HepG2 (cell line): Measurements from ENCODE around the gene ATG4D. TPM values are rescaled to one million over a fixed set of nuclear protein-coding genes. Genes with fewer than 3 reads are reported as not detected.

ENCODE experiments used
- ATF7-NPFF ChIP-seq: sonication (generic); formaldehyde crosslinking; IDR thresholded peaks from 2 replicates; pipeline ENCODE4 v1.8.1; 2023; ENCODE audit warnings: mild to moderate bottlenecking, low read depth, missing genetic modification reagents, moderate library complexity
- KDM3A ChIP-seq: IDR thresholded peaks from 2 replicates; pipeline ENCODE4 v1.6.1; 2018; ENCODE audit warnings: low read depth, missing compliant biosample characterization
- MBNL3 ChIP-seq: fragments of 250-450 bp; sonication (Bioruptor Pico); conservative IDR thresholded peaks from 2 replicates; pipeline ENCODE4 v1.8.0; 2022; ENCODE audit warnings: mild to moderate bottlenecking, inconsistent platforms
- MEF2D ChIP-seq: sonication (generic); formaldehyde crosslinking; IDR thresholded peaks from 2 replicates; pipeline ENCODE4 v1.5.1; 2020; ENCODE audit warnings: mild to moderate bottlenecking, missing genetic modification reagents
- MTF1 ChIP-seq: sonication (generic); formaldehyde crosslinking; IDR thresholded peaks from 2 replicates; pipeline ENCODE4 v1.5.0; 2020; ENCODE audit warnings: missing genetic modification reagents
- SMAD1 ChIP-seq: sonication (generic); formaldehyde crosslinking; IDR thresholded peaks from 2 replicates; pipeline ENCODE4 v1.4.0; 2020; ENCODE audit warnings: missing genetic modification reagents, low read depth, mild to moderate bottlenecking, borderline replicate concordance
- SP1 ChIP-seq, 2 experiments: fragments of 450-650 bp in 1 of 2; sonication (generic) in 1 of 2; formaldehyde crosslinking in 1 of 2; IDR thresholded peaks; 2 replicates each; pipeline versions ENCODE4 v1.4.0 to v1.6.1; 2016 to 2020; ENCODE audit warnings: missing genetic modification reagents in 1 of 2
- ZNF430 ChIP-seq: sonication (generic); formaldehyde crosslinking; IDR thresholded peaks from 2 replicates; pipeline ENCODE4 v1.9.0; 2021; ENCODE audit warnings: mild to moderate bottlenecking, missing genetic modification reagents
- ZNF557 ChIP-seq: sonication (generic); formaldehyde crosslinking; IDR thresholded peaks from 2 replicates; pipeline ENCODE4 v1.4.0; 2020; ENCODE audit warnings: missing genetic modification reagents
- polyA plus RNA-seq, 8 experiments: library from polyadenylated mRNA; depleted of rRNA in 3 of 8; stranded (reverse) in 7 of 8; unstranded in 1 of 8; fragments of >200 nt; fragmentation: Illumina TruSeq in 4 of 8; extraction: Trizol in 4 of 8; gene quantifications; 2 replicates each; pipeline versions ENCODE4 v1.2.1 to v1.2.3, GENCODE V29; 2011 to 2016; ENCODE audit warnings: low read depth in 4 of 8, missing spikeins in 1 of 8, mixed read lengths in 1 of 8; ENCODE audit not compliant: insufficient read depth in 1 of 8
- total RNA-seq, 5 experiments: library from RNA; depleted of rRNA; stranded (reverse); fragments of >200 nt; fragmentation: Illumina TruSeq; extraction: Trizol; gene quantifications; 2 replicates each; pipeline ENCODE4 v1.2.3, GENCODE V29; 2016; ENCODE audit warnings: low read depth in 1 of 5
- TF ChIP-seq, protein P1 (sequence below), 2 experiments: IDR thresholded peaks; 2 replicates each; pipeline ENCODE4 v1.6.1; 2011 to 2012; ENCODE audit warnings: low read length in 2 of 2, borderline replicate concordance in 1 of 2, low read depth in 1 of 2, mild to moderate bottlenecking in 1 of 2, moderate library complexity in 1 of 2
- TF ChIP-seq, protein P2 (sequence below): sonication (generic); formaldehyde crosslinking; IDR thresholded peaks from 2 replicates; pipeline ENCODE4 v1.9.0; 2021; ENCODE audit warnings: missing genetic modification reagents, mild to moderate bottlenecking, borderline replicate concordance
- TF ChIP-seq, protein P3 (sequence below): sonication (generic); formaldehyde crosslinking; IDR thresholded peaks from 2 replicates; pipeline ENCODE4 v1.4.0; 2020; ENCODE audit warnings: missing genetic modification reagents, mild to moderate bottlenecking, borderline replicate concordance
- TF ChIP-seq, protein P4 (sequence below): IDR thresholded peaks from 2 replicates; pipeline ENCODE4 v1.6.1; 2016; ENCODE audit warnings: mild to moderate bottlenecking
- TF ChIP-seq, protein P5 (sequence below): sonication (generic); formaldehyde crosslinking; IDR thresholded peaks from 2 replicates; pipeline ENCODE4 v1.4.0; 2020; ENCODE audit warnings: missing genetic modification reagents

ATG4D gene
- total and polyA plus RNA-seq, 2 of the 13 experiments (the other 11 are each of a cell fraction or from before 2014, with no cell fraction given): 17.8 to 19.0 TPM

DNA sequence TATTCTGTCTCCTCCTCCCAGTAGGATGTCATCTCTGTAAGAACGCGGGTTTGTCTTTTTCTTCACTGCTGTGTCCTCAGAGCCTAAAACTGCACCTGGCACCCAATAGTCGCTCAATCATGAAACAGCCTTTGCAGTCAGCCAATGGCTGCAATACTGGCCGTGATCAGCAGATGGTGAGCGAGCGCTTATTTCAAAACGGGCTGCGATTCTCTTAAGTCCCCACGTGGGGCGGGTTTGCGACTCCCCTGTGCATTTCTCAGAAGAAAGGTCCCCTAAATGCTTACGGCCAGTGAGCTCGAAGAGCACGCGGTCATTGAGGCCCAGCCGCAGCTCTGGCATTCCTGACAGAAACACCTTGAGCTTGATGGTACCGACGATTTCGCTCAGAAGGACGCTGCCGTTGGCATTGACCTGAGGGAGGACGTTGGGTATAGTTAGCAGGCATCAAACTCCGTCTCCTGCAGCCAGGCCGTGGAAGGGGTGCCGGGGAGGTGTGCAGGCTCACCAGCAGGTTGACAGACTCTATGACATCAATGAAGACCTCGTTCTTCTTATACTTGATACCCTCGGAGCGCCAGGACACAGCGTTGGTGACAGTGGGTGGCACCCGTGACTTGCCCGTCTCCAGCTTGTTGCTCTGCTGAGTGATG lies 37.4 kb downstream of the ATG4D start (continued):
- TF ChIP-seq, protein P1, sequence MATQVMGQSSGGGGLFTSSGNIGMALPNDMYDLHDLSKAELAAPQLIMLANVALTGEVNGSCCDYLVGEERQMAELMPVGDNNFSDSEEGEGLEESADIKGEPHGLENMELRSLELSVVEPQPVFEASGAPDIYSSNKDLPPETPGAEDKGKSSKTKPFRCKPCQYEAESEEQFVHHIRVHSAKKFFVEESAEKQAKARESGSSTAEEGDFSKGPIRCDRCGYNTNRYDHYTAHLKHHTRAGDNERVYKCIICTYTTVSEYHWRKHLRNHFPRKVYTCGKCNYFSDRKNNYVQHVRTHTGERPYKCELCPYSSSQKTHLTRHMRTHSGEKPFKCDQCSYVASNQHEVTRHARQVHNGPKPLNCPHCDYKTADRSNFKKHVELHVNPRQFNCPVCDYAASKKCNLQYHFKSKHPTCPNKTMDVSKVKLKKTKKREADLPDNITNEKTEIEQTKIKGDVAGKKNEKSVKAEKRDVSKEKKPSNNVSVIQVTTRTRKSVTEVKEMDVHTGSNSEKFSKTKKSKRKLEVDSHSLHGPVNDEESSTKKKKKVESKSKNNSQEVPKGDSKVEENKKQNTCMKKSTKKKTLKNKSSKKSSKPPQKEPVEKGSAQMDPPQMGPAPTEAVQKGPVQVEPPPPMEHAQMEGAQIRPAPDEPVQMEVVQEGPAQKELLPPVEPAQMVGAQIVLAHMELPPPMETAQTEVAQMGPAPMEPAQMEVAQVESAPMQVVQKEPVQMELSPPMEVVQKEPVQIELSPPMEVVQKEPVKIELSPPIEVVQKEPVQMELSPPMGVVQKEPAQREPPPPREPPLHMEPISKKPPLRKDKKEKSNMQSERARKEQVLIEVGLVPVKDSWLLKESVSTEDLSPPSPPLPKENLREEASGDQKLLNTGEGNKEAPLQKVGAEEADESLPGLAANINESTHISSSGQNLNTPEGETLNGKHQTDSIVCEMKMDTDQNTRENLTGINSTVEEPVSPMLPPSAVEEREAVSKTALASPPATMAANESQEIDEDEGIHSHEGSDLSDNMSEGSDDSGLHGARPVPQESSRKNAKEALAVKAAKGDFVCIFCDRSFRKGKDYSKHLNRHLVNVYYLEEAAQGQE (IDR thresholded peaks at IDR 0.05; ENCODE audit: borderline replicate concordance in 1 of 2, low read depth in 1 of 2, low read length in 2 of 2): no peak
- TF ChIP-seq SMAD1 (CRISPR knock-in tag) (0 out of 2 replicates have a peak, but pooled peaks have one; percentile 43), SP1 (IDR thresholded peaks at IDR 0.05) (no peak), SP1 (CRISPR knock-in tag; IDR thresholded peaks at IDR 0.05) (no peak), ATF7-NPFF (no peak), ZNF557 (CRISPR knock-in tag) (no peak), ZNF430 (CRISPR knock-in tag) (no peak), MBNL3 (no peak), MTF1 (CRISPR knock-in tag) (no peak), KDM3A (CRISPR knock-in tag) (peak; percentile 45; the same call in 1 of the 2 replicates), MEF2D (CRISPR knock-in tag) (no peak)
- TF ChIP-seq, protein P2, sequence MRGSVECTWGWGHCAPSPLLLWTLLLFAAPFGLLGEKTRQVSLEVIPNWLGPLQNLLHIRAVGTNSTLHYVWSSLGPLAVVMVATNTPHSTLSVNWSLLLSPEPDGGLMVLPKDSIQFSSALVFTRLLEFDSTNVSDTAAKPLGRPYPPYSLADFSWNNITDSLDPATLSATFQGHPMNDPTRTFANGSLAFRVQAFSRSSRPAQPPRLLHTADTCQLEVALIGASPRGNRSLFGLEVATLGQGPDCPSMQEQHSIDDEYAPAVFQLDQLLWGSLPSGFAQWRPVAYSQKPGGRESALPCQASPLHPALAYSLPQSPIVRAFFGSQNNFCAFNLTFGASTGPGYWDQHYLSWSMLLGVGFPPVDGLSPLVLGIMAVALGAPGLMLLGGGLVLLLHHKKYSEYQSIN: no peak; the same call in 1 of the 2 replicates
- TF ChIP-seq, protein P3, sequence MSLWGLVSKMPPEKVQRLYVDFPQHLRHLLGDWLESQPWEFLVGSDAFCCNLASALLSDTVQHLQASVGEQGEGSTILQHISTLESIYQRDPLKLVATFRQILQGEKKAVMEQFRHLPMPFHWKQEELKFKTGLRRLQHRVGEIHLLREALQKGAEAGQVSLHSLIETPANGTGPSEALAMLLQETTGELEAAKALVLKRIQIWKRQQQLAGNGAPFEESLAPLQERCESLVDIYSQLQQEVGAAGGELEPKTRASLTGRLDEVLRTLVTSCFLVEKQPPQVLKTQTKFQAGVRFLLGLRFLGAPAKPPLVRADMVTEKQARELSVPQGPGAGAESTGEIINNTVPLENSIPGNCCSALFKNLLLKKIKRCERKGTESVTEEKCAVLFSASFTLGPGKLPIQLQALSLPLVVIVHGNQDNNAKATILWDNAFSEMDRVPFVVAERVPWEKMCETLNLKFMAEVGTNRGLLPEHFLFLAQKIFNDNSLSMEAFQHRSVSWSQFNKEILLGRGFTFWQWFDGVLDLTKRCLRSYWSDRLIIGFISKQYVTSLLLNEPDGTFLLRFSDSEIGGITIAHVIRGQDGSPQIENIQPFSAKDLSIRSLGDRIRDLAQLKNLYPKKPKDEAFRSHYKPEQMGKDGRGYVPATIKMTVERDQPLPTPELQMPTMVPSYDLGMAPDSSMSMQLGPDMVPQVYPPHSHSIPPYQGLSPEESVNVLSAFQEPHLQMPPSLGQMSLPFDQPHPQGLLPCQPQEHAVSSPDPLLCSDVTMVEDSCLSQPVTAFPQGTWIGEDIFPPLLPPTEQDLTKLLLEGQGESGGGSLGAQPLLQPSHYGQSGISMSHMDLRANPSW: no peak
- TF ChIP-seq, protein P4, sequence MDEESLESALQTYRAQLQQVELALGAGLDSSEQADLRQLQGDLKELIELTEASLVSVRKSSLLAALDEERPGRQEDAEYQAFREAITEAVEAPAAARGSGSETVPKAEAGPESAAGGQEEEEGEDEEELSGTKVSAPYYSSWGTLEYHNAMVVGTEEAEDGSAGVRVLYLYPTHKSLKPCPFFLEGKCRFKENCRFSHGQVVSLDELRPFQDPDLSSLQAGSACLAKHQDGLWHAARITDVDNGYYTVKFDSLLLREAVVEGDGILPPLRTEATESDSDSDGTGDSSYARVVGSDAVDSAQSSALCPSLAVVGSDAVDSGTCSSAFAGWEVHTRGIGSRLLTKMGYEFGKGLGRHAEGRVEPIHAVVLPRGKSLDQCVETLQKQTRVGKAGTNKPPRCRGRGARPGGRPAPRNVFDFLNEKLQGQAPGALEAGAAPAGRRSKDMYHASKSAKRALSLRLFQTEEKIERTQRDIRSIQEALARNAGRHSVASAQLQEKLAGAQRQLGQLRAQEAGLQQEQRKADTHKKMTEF (CRISPR knock-in tag): 0 out of 2 replicates have a peak, but pooled peaks have one; percentile 26
- TF ChIP-seq, protein P5, sequence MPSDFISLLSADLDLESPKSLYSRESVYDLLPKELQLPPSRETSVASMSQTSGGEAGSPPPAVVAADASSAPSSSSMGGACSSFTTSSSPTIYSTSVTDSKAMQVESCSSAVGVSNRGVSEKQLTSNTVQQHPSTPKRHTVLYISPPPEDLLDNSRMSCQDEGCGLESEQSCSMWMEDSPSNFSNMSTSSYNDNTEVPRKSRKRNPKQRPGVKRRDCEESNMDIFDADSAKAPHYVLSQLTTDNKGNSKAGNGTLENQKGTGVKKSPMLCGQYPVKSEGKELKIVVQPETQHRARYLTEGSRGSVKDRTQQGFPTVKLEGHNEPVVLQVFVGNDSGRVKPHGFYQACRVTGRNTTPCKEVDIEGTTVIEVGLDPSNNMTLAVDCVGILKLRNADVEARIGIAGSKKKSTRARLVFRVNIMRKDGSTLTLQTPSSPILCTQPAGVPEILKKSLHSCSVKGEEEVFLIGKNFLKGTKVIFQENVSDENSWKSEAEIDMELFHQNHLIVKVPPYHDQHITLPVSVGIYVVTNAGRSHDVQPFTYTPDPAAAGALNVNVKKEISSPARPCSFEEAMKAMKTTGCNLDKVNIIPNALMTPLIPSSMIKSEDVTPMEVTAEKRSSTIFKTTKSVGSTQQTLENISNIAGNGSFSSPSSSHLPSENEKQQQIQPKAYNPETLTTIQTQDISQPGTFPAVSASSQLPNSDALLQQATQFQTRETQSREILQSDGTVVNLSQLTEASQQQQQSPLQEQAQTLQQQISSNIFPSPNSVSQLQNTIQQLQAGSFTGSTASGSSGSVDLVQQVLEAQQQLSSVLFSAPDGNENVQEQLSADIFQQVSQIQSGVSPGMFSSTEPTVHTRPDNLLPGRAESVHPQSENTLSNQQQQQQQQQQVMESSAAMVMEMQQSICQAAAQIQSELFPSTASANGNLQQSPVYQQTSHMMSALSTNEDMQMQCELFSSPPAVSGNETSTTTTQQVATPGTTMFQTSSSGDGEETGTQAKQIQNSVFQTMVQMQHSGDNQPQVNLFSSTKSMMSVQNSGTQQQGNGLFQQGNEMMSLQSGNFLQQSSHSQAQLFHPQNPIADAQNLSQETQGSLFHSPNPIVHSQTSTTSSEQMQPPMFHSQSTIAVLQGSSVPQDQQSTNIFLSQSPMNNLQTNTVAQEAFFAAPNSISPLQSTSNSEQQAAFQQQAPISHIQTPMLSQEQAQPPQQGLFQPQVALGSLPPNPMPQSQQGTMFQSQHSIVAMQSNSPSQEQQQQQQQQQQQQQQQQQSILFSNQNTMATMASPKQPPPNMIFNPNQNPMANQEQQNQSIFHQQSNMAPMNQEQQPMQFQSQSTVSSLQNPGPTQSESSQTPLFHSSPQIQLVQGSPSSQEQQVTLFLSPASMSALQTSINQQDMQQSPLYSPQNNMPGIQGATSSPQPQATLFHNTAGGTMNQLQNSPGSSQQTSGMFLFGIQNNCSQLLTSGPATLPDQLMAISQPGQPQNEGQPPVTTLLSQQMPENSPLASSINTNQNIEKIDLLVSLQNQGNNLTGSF: no peak
